HG03354 (cell line): ENCODE data around the gene FAAP20.

Experiments used
- ATAC-seq: cut with Tn5 transposase; IDR thresholded peaks from one replicate; pipeline ENCODE4 v1.9.1; 2021; ENCODE audit warnings: mild to moderate bottlenecking; ENCODE audit not compliant: unreplicated experiment, poor library complexity, severe bottlenecking

Gene FAAP20

GRCh38 chr1:2144501-2145090 lies 50.0 kb downstream of the FAAP20 start:
- no peak for ATAC-seq

- no peak for ATAC-seq
These were observed 50.6 kb downstream of the FAAP20 start for GRCh38 chr1:2143814-2144500.

- ATAC-seq: no peak
These were observed 53.5 kb downstream of the FAAP20 start for GRCh38 chr1:2141025-2141424.
